Muscle layer of colon (tissue), 2 donors: ENCODE measurements around the gene PGM1.

Experiments used
- H3K27ac ChIP-seq: one replicate; pipeline ENCODE4 v1.7.0; 2013; ENCODE audit warnings: low read depth, mild to moderate bottlenecking, low read length, moderate library complexity
- H3K27me3 ChIP-seq, 2 donors: one replicate each; pipeline ENCODE4 v1.7.0; 2013; ENCODE audit warnings: low read length in 2 of 2, mild to moderate bottlenecking in 2 of 2; ENCODE audit not compliant: insufficient read depth in 2 of 2, control insufficient read depth in 1 of 2
- H3K36me3 ChIP-seq: one replicate; pipeline ENCODE4 v1.7.0; 2013; ENCODE audit warnings: mild to moderate bottlenecking, low read length; ENCODE audit not compliant: insufficient read depth
- H3K4me1 ChIP-seq: one replicate; pipeline ENCODE4 v1.7.0; 2013; ENCODE audit warnings: mild to moderate bottlenecking, low read length; ENCODE audit not compliant: insufficient read depth
- H3K4me3 ChIP-seq, 2 donors: one replicate each; pipeline ENCODE4 v1.7.0; 2013; ENCODE audit warnings: low read length in 2 of 2, low read depth in 1 of 2, mild to moderate bottlenecking in 1 of 2, moderate library complexity in 1 of 2
- H3K9ac ChIP-seq: one replicate; pipeline ENCODE4 v1.7.0; 2013; ENCODE audit warnings: low read length
- H3K9me3 ChIP-seq: one replicate; pipeline ENCODE4 v1.7.0; 2013; ENCODE audit warnings: mild to moderate bottlenecking, low read length
- donor health status: abdominal sarcoma.
- donor health status: Adenocarcinoma of cecum.

The PGM1 gene

DNA sequence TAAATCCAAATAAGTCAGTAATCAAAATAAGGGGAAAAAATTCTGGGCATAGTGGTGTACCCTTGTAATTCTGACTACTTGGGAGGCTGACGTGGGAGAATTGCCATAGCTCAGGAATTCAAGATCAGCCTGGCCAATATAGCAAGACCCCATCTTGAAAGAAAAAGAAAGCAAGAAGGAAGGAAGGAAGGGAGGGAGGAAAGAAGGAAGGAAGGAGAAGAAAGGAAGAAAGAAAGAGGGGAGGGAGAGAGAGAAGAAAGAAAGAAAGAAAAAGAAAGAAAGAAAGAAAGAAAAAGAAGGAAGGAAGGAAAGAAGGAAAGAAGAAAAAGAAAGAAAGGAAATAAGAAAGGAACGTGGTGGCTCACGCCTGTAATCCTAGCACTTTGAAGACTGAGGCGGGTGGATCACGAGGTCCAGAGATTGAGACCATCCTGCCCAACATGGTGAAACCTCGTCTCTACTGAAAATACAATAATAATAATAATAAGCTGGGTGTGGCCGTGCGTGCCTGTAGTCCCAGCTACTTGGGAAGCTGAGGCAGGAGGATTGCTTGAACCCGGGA, 116.1 kb downstream of the PGM1 start:
- Histone ChIP-seq H3K4me3 (no peak overlapping the region), H3K9ac (no peak overlapping the region), H3K9me3 (no peaks in the 10 kb centered on the region), H3K27ac (no peak overlapping the region), H3K36me3 (no peaks in the 10 kb centered on the region), H3K4me1 (no peaks in the 10 kb centered on the region), H3K27me3 (no peaks in the 10 kb centered on the region)
